B cell (primary cell): ENCODE measurements around the gene RFPL2. TPM values are rescaled to one million over a fixed set of nuclear protein-coding genes. Genes with fewer than 3 reads are reported as not detected.

Experiments
- ATAC-seq: fragments of 200-7000 bp; cut with Tn5 transposase; one replicate; pipeline ENCODE4 v1.10.0; 2021; ENCODE audit warnings: low read depth, mild to moderate bottlenecking, moderate number of reproducible peaks, moderate library complexity
- CTCF ChIA-PET: fragments of 350-600 bp; sonication (Branson Sonifier 250); formaldehyde crosslinking; loops from one replicate; lab custom pipeline; 2021; ENCODE audit warnings: antibody characterized with exemption, inconsistent platforms; lab: Charles Lee
- POLR2A ChIA-PET: fragments of 350-600 bp; sonication (Branson Sonifier 250); formaldehyde crosslinking; loops from one replicate; lab custom pipeline; 2021; ENCODE audit warnings: antibody characterized with exemption; lab: Charles Lee
- DNase-seq: peaks from one replicate; pipeline ENCODE4 v3.0.0; 2013
- H2AFZ ChIP-seq: 2 replicates; pipeline ENCODE4 v1.6.1; 2012; ENCODE audit warnings: mild to moderate bottlenecking, low read depth, low read length; ENCODE audit not compliant: insufficient read depth, poor library complexity, severe bottlenecking
- H3K27ac ChIP-seq, 2 donors: 1 replicate in 1 of 2; 2 replicates in 1 of 2; pipeline ENCODE4 v1.5.1; 2012 to 2013; ENCODE audit warnings: low read length in 2 of 2, mild to moderate bottlenecking in 2 of 2, moderate library complexity in 1 of 2
- H3K27me3 ChIP-seq, 4 experiments: fragments of 200-600 bp in 1 of 4; sonication (generic) in 1 of 4; replicated peaks in 1 of 4; 1 replicate in 2 of 4; 2 replicates in 2 of 4; pipeline versions ENCODE4 v1.6.1 to v1.7.0; 2013 to 2016; ENCODE audit warnings: low read length in 3 of 4, mild to moderate bottlenecking in 2 of 4, mixed read lengths in 1 of 4, moderate library complexity in 1 of 4; ENCODE audit not compliant: insufficient read depth in 4 of 4, control insufficient read depth in 3 of 4; ENCODE audit errors: control extremely low read depth in 1 of 4
- H3K36me3 ChIP-seq, 2 experiments: replicated peaks in 1 of 2; 1 replicate in 1 of 2; 2 replicates in 1 of 2; pipeline versions ENCODE4 v1.6.1 to v1.7.1; 2013; ENCODE audit warnings: low read length in 1 of 2; ENCODE audit not compliant: insufficient read depth in 2 of 2, control insufficient read depth in 1 of 2; ENCODE audit errors: control extremely low read depth in 1 of 2, extremely low read depth in 1 of 2
- H3K4me1 ChIP-seq, 2 donors: fragments of 200-600 bp in 1 of 2; sonication (generic) in 1 of 2; 1 replicate in 1 of 2; 2 replicates in 1 of 2; pipeline versions ENCODE4 v1.5.1 to v1.6.1; 2013 to 2017; ENCODE audit warnings: low read length in 2 of 2; ENCODE audit not compliant: control insufficient read depth in 2 of 2, insufficient read depth in 2 of 2
- H3K4me2 ChIP-seq: replicated peaks from 2 replicates; pipeline ENCODE3; 2012; ENCODE audit warnings: mild to moderate bottlenecking, low read depth, low read length; ENCODE audit not compliant: poor library complexity, severe bottlenecking
- H3K4me3 ChIP-seq, 5 experiments: fragments of 200-600 bp in 1 of 5; sonication (generic) in 1 of 5; 1 replicate in 3 of 5; 2 replicates in 2 of 5; pipeline versions ENCODE4 v1.5.1 to v1.7.0; 2011 to 2016; ENCODE audit warnings: low read length in 4 of 5, mild to moderate bottlenecking in 4 of 5, low read depth in 2 of 5, control low read depth in 1 of 5, moderate library complexity in 1 of 5; ENCODE audit not compliant: insufficient read depth in 1 of 5; ENCODE audit errors: control extremely low read depth in 1 of 5, extremely low read depth in 1 of 5
- H3K79me2 ChIP-seq: fragments of 200-600 bp; sonication (generic); one replicate; pipeline ENCODE4 v1.6.0; 2016; ENCODE audit warnings: low read length; ENCODE audit not compliant: control insufficient read depth, insufficient read depth
- H3K9ac ChIP-seq: fragments of 200-600 bp; sonication (generic); 2 replicates; pipeline ENCODE4 v1.6.1; 2017; ENCODE audit warnings: mild to moderate bottlenecking, low read length, moderate library complexity
- H3K9me3 ChIP-seq, 3 donors: one replicate each; pipeline versions ENCODE4 v1.6.1 to v1.7.1; 2013; ENCODE audit warnings: low read length in 2 of 3; ENCODE audit not compliant: control insufficient read depth in 2 of 3, insufficient read depth in 1 of 3; ENCODE audit errors: control extremely low read depth in 1 of 3
- H4K20me1 ChIP-seq: 2 replicates; pipeline ENCODE4 v1.6.0; 2012; ENCODE audit warnings: mild to moderate bottlenecking, low read length; ENCODE audit not compliant: insufficient read depth, control insufficient read depth, poor library complexity, severe bottlenecking
- H3K27ac Mint-ChIP-seq: one replicate; pipeline ENCODE4 v1.8.0; 2021; ENCODE audit warnings: mixed read lengths
- H3K27me3 Mint-ChIP-seq: one replicate; pipeline ENCODE4 v1.8.0; 2021; ENCODE audit warnings: mixed read lengths
- H3K4me1 Mint-ChIP-seq: one replicate; pipeline ENCODE4 v1.8.0; 2021; ENCODE audit warnings: mixed read lengths
- H3K4me3 Mint-ChIP-seq: one replicate; pipeline ENCODE4 v1.8.0; 2021; ENCODE audit warnings: mixed read lengths
- H3K9me3 Mint-ChIP-seq: one replicate; pipeline ENCODE4 v1.8.0; 2022; ENCODE audit warnings: mixed read lengths; ENCODE audit not compliant: insufficient read depth
- CTCF ChIP-seq: fragments of 200-600 bp; IDR thresholded peaks from one replicate; pipeline ENCODE4 v1.8.0; 2022; ENCODE audit warnings: antibody characterized with exemption, mild to moderate bottlenecking
- EZH2 ChIP-seq: IDR thresholded peaks from 2 replicates; pipeline ENCODE4 v1.6.1; 2012; ENCODE audit warnings: borderline replicate concordance, low read depth, mild to moderate bottlenecking, moderate library complexity, low read length; ENCODE audit not compliant: insufficient read depth, poor library complexity, severe bottlenecking
- WGBS: methylation state at CpG from one replicate; pipeline ENCODE4 v1.1.5; 2013; ENCODE audit warnings: missing lambda C conversion rate; ENCODE audit not compliant: insufficient coverage; 5-methylcytosine and 5-hydroxymethylcytosine counted together
- intact Hi-C: fragments of 100-400 bp; cut with micrococcal nuclease; formaldehyde crosslinking; loops from one replicate; pipeline ENCODE4 v1.10.0; 2022
- polyA plus RNA-seq: library from polyadenylated mRNA; depleted of rRNA; stranded (reverse); fragments of >200 nt; gene quantifications from 2 replicates; pipeline ENCODE4 v1.2.3, GENCODE V29; 2012
- total RNA-seq, 2 donors: library from RNA; stranded (reverse); fragments of 120-200 nt in 1 of 2; gene quantifications; 1 replicate in 1 of 2; 2 replicates in 1 of 2; pipeline versions ENCODE4 v1.2.3 to v1.2.4, GENCODE V29; 2013 to 2022

RFPL2 gene
- total and polyA plus RNA-seq, 2 donors (not counting 1 experiment from before 2014, with no cell fraction given) = not detected

DNA sequence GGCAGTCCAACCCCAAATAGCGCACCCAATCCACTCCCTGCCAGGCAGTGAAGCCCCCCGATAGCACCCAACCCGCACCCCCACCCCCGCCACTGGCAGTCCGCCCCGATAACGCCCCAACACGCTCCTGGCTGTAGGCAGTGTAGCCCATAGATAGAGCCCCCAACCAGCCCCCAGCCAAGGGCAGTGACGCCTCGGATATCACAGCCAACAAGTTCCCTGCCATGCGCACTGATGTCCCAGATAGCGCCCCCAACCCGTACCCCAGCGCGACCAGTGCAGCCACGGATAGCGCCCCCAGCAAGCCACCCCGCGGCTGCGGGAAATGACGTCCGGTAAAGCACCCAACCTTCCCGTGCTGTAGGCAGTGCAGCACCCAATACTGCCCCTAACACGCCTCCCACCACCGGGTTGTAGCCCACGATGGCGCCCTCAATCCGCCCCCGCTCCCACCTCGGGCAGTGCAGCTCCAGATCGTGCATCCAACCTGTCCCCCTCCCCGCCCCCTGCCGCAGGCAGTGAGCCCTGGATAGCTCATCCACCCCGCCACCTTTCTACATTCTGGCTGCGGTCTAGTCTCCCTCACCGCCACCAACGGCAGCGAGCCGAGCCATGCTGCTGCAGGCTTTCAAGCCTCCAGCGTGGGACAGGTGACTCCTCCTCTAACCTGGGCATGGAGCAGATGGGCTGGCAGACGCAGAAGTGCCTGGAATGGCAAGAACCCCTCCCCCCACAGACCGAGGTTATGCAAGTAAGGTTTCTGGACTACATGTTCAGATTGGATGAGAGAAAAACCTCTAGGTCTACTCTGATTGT, 625 bp downstream of the RFPL2 start:
- ChIA-PET CTCF (no interaction called here), POLR2A (no interaction called here)
- no peaks in the 10 kb centered on the region for H3K36me3 ChIP-seq
- intact Hi-C loops = no loop called here
- H3K27me3 ChIP-seq = peaks cover 0 to 20% (median 5%) of the 10 kb centered on the region in 4 experiments
- 53% methylated on average over 36 of the region's 42 CpGs for WGBS
- H2AFZ ChIP-seq = peak overlapping the region; percentile 46
- no peak overlapping the region for H3K27ac Mint-ChIP-seq
- H3K79me2 ChIP-seq = no peaks in the 10 kb centered on the region
- H3K9me3 ChIP-seq = peaks cover 0 to 3% (median 0%) of the 10 kb centered on the region in 3 donors
- no peak for TF ChIP-seq CTCF
- TF ChIP-seq EZH2 = no peak
- DNase-seq = no peak
- H3K27ac ChIP-seq = no peak overlapping the region
- H3K4me3 ChIP-seq = peak overlapping the region in 3 of 5 experiments; percentile 20 to 46 (median 30)
- peak overlapping the region; percentile 7 for H3K4me3 Mint-ChIP-seq
- H3K9ac ChIP-seq = peak overlapping the region; percentile 23
- H3K27me3 Mint-ChIP-seq = peaks cover 31% of the 10 kb centered on the region
- no peaks in the 10 kb centered on the region for H4K20me1 ChIP-seq
- peaks cover 6 to 8% of the 10 kb centered on the region in 2 donors for H3K4me1 ChIP-seq
- peak overlapping the region; percentile 60 for H3K4me2 ChIP-seq
- H3K9me3 Mint-ChIP-seq = no peaks in the 10 kb centered on the region
- no peak for ATAC-seq
- peaks cover 4% of the 10 kb centered on the region for H3K4me1 Mint-ChIP-seq
